Measurements from ENCODE around the gene GARIN5A. TPM values are rescaled to one million over a fixed set of nuclear protein-coding genes. Genes with fewer than 3 reads are reported as not detected.
A peak's percentile ranks its signal among the peaks of the same experiment; 100 is the strongest.

GARIN5A gene
- total and polyA plus RNA-seq, 8 donors, result 0.55 to 3.1 (median 1.4) TPM; not detected in 2

GRCh38 chr19:50479761-50480251, 3.2 kb upstream of the GARIN5A start:
- H3K27ac ChIP-seq, result no peak overlapping the region
- WGBS, 5 donors, result 93 to 97% (median 95%) methylated on average over 9 to 16 of the region's 16 CpGs
- no peaks in the 10 kb centered on the region for H3K9me3 ChIP-seq
- intact Hi-C loops (cut with DNase I; ENCODE audit: low total_unique reads), result no loop called here
- no peak for TF ChIP-seq CTCF (IDR thresholded peaks at IDR 0.05)
- TF ChIP-seq POLR2AphosphoS5 (IDR thresholded peaks at IDR 0.05), result no peak
- TF ChIP-seq EP300 (IDR thresholded peaks at IDR 0.05), result no peak
- peaks cover 37 to 70% (median 66%) of the 10 kb centered on the region in 4 donors for H3K36me3 ChIP-seq
- peaks cover 12 to 29% (median 20%) of the 10 kb centered on the region in 4 donors for H3K4me1 ChIP-seq
- H3K27me3 ChIP-seq, result no peaks in the 10 kb centered on the region
- no peak for DNase-seq
- no peak overlapping the region for H3K4me3 ChIP-seq

- Histone ChIP-seq H3K27ac (no peak overlapping the region), H3K27me3 (no peaks in the 10 kb centered on the region), H3K4me3 (no peak overlapping the region), H3K4me1 (peaks cover 12 to 29% (median 20%) of the 10 kb centered on the region in 4 donors), H3K9me3 (no peaks in the 10 kb centered on the region), H3K36me3 (peaks cover 37 to 63% (median 59%) of the 10 kb centered on the region in 4 donors)
- 82 to 91% (median 88%) methylated on average over 16 to 19 of the region's 19 CpGs for WGBS, 5 donors
- TF ChIP-seq POLR2AphosphoS5 (IDR thresholded peaks at IDR 0.05) (no peak), CTCF (IDR thresholded peaks at IDR 0.05) (peak in 1 of 7 experiments; percentile 12)
- intact Hi-C loops (cut with DNase I; ENCODE audit: low total_unique reads), result no loop called here
- DNase-seq, result no peak
Measured at GRCh38 chr19:50478901-50479715, 2.5 kb upstream of the GARIN5A start.

- no peaks in the 10 kb centered on the region for H3K9me3 ChIP-seq
- peak overlapping the region in 3 of 4 donors; percentile 86 to 96 (median 91) for H3K4me3 ChIP-seq
- no peak for DNase-seq
- peaks cover 37 to 51% (median 48%) of the 10 kb centered on the region in 4 donors for H3K36me3 ChIP-seq
- no peak overlapping the region for H3K27ac ChIP-seq
- intact Hi-C loops (cut with DNase I; ENCODE audit: low total_unique reads), result no loop called here
- TF ChIP-seq POLR2AphosphoS5 (IDR thresholded peaks at IDR 0.05) (no peak), EP300 (IDR thresholded peaks at IDR 0.05) (no peak), CTCF (IDR thresholded peaks at IDR 0.05) (no peak)
- WGBS, 5 donors, result 93 to 97% (median 95%) methylated on average over 17 of the region's 17 CpGs
- H3K4me1 ChIP-seq, result peaks cover 12 to 29% (median 20%) of the 10 kb centered on the region in 4 donors
- H3K27me3 ChIP-seq, result no peaks in the 10 kb centered on the region
Measured at GRCh38 chr19:50477751-50478515, 1.3 kb upstream of the GARIN5A start.

- DNase-seq, result no peak
- intact Hi-C loops (cut with DNase I; ENCODE audit: low total_unique reads), result no loop called here
Measured at GRCh38 chr19:50476907-50477238, 225 bp upstream of the GARIN5A start.

More at GRCh38 chr19:50476907-50477238, 225 bp upstream of the GARIN5A start:
- Histone ChIP-seq H3K36me3 (peaks cover 27 to 40% (median 38%) of the 10 kb centered on the region in 4 donors), H3K4me1 (peaks cover 12 to 29% (median 20%) of the 10 kb centered on the region in 4 donors), H3K4me3 (peak overlapping the region; percentile 86 to 97 (median 94)), H3K9me3 (no peaks in the 10 kb centered on the region), H3K27me3 (no peaks in the 10 kb centered on the region), H3K27ac (peak overlapping the region; percentile 86 to 90 (median 89))
- WGBS, 5 donors, result 15 to 20% (median 16%) methylated on average over 19 to 20 of the region's 20 CpGs
- TF ChIP-seq POLR2AphosphoS5 (IDR thresholded peaks at IDR 0.05), result no peak
- no peak for TF ChIP-seq EP300 (IDR thresholded peaks at IDR 0.05)
- TF ChIP-seq POLR2A (IDR thresholded peaks at IDR 0.05), result no peak
- TF ChIP-seq CTCF (IDR thresholded peaks at IDR 0.05), result no peak
